GM23338 (cell line): ENCODE data around the gene RBCK1. TPM values are rescaled to one million over a fixed set of nuclear protein-coding genes. Genes with fewer than 3 reads are reported as not detected.
"Not testable (repeated sequence)": the region's sequence is repeated elsewhere in the genome, so short reads cannot be mapped to it uniquely, and the experiment has no call there.

Experiments used
- ATAC-seq: fragments of 200-7000 bp; cut with Tn5 transposase; 3 replicates; pipeline ENCODE4 v1.9.1; 2020
- DNase-seq: peaks from one replicate; pipeline ENCODE4 v3.0.0-alpha.2; 2015; ENCODE audit warnings: low spot score
- H2AFZ ChIP-seq: fragments of 200-600 bp; sonication (generic); 2 replicates; pipeline ENCODE4 v1.8.0; 2016; ENCODE audit warnings: antibody characterized with exemption, mild to moderate bottlenecking, moderate library complexity
- H3F3A ChIP-seq: fragments of 200-600 bp; sonication (generic); replicated peaks from 2 replicates; pipeline ENCODE4 v1.8.0; 2017; ENCODE audit warnings: antibody characterized with exemption, mixed run types, low read depth
- H3K27ac ChIP-seq: fragments of 200-600 bp; sonication (generic); 2 replicates; pipeline ENCODE4 v1.6.1; 2016; ENCODE audit warnings: low read depth
- H3K27me3 ChIP-seq: fragments of 200-600 bp; sonication (generic); 2 replicates; pipeline ENCODE4 v1.8.0; 2016; ENCODE audit warnings: mild to moderate bottlenecking, mixed run types, moderate library complexity; ENCODE audit not compliant: insufficient read depth
- H3K36me3 ChIP-seq: fragments of 200-600 bp; sonication (generic); 2 replicates; pipeline ENCODE4 v1.8.0; 2016; ENCODE audit warnings: mild to moderate bottlenecking; ENCODE audit not compliant: insufficient read depth
- H3K4me1 ChIP-seq: fragments of 200-600 bp; sonication (generic); 2 replicates; pipeline ENCODE4 v1.8.0; 2016; ENCODE audit warnings: mild to moderate bottlenecking, moderate library complexity; ENCODE audit not compliant: insufficient read depth
- H3K4me2 ChIP-seq: fragments of 200-600 bp; sonication (generic); 2 replicates; pipeline ENCODE4 v1.7.1; 2017; ENCODE audit warnings: mixed run types
- H3K4me3 ChIP-seq: fragments of 200-600 bp; sonication (generic); 2 replicates; pipeline ENCODE4 v1.6.1; 2016; ENCODE audit warnings: mixed run types
- H3K79me2 ChIP-seq: fragments of 200-600 bp; sonication (generic); replicated peaks from 2 replicates; pipeline ENCODE4 v1.8.0; 2017; ENCODE audit warnings: mild to moderate bottlenecking; ENCODE audit not compliant: insufficient read depth
- H3K9me2 ChIP-seq: fragments of 200-600 bp; sonication (generic); 2 replicates; pipeline ENCODE4 v1.8.0; 2017; ENCODE audit not compliant: insufficient read depth
- H4K20me1 ChIP-seq: fragments of 200-600 bp; sonication (generic); replicated peaks from 2 replicates; pipeline ENCODE4 v1.8.0; 2017; ENCODE audit warnings: mild to moderate bottlenecking; ENCODE audit not compliant: insufficient read depth
- H3K27ac Mint-ChIP-seq: 2 replicates; pipeline ENCODE4 v1.8.0; 2020; ENCODE audit warnings: inconsistent platforms, mild to moderate bottlenecking, moderate library complexity, mixed read lengths
- H3K27me3 Mint-ChIP-seq: 3 replicates; pipeline ENCODE4 v1.8.0; 2022; ENCODE audit warnings: low read depth, mild to moderate bottlenecking, moderate library complexity, mixed read lengths, inconsistent platforms; ENCODE audit not compliant: insufficient read depth, poor library complexity
- H3K36me3 Mint-ChIP-seq: 3 replicates; pipeline ENCODE4 v1.8.0; 2021; ENCODE audit warnings: low read depth, mild to moderate bottlenecking, inconsistent platforms, moderate library complexity, mixed read lengths
- H3K4me1 Mint-ChIP-seq: 3 replicates; pipeline ENCODE4 v1.8.0; 2020; ENCODE audit warnings: mild to moderate bottlenecking, inconsistent platforms, mixed read lengths
- H3K4me3 Mint-ChIP-seq: 3 replicates; pipeline ENCODE4 v1.8.0; 2021; ENCODE audit warnings: moderate library complexity, mild to moderate bottlenecking, inconsistent platforms, mixed read lengths
- H3K9me3 Mint-ChIP-seq: 3 replicates; pipeline ENCODE4 v1.8.0; 2020; ENCODE audit warnings: moderate library complexity, mild to moderate bottlenecking, inconsistent platforms, mixed read lengths
- CREB1 ChIP-seq: fragments of 250-450 bp; sonication (Bioruptor Pico); IDR thresholded peaks from 2 replicates; pipeline ENCODE4 v1.5.0; 2020; ENCODE audit warnings: low read depth, mild to moderate bottlenecking, moderate library complexity
- EZH2 ChIP-seq: fragments of 200-600 bp; sonication (generic); IDR thresholded peaks from one replicate; pipeline ENCODE4 v1.8.0; 2017; ENCODE audit warnings: antibody characterized with exemption, mild to moderate bottlenecking, low read depth; ENCODE audit not compliant: unreplicated experiment
- EZH2phosphoT487 ChIP-seq: fragments of 200-600 bp; sonication (generic); IDR thresholded peaks from one replicate; pipeline ENCODE4 v1.8.1; 2018; ENCODE audit warnings: antibody characterized with exemption; ENCODE audit not compliant: unreplicated experiment
- JUNB ChIP-seq: IDR thresholded peaks from one replicate; pipeline ENCODE4 v1.6.1; 2016; ENCODE audit warnings: antibody characterized with exemption; ENCODE audit not compliant: unreplicated experiment
- POLR2AphosphoS5 ChIP-seq: IDR thresholded peaks from 2 replicates; pipeline ENCODE4 v1.6.1; 2016; ENCODE audit warnings: antibody characterized with exemption, low read depth
- STAT1 ChIP-seq: IDR thresholded peaks from one replicate; pipeline ENCODE4 v1.6.1; 2016; ENCODE audit warnings: antibody characterized with exemption; ENCODE audit not compliant: unreplicated experiment
- ZNF331 ChIP-seq: fragments of 250-450 bp; sonication (Bioruptor Pico); IDR thresholded peaks from 2 replicates; pipeline ENCODE4 v1.5.0; 2020; ENCODE audit warnings: low read depth, mild to moderate bottlenecking, moderate library complexity
- polyA plus RNA-seq: library from polyadenylated mRNA; unstranded; fragments of >200 nt; fragmentation: Nextera tagmentation; extraction: Ambion mirVana; gene quantifications from 2 replicates; pipeline ENCODE4 v1.2.1, GENCODE V29; 2016
- total RNA-seq: library from RNA; depleted of rRNA; stranded (reverse); fragments of >200 nt; shearing (Covaris generic); gene quantifications from 2 replicates; pipeline ENCODE4 v1.2.3, GENCODE V29; 2014
- TF ChIP-seq, protein P1 (sequence below): IDR thresholded peaks from 2 replicates; pipeline ENCODE4 v1.6.1; 2016; ENCODE audit warnings: antibody characterized with exemption
- TF ChIP-seq, protein P2 (sequence below): IDR thresholded peaks from one replicate; pipeline ENCODE4 v1.6.1; 2018; ENCODE audit warnings: antibody characterized with exemption; ENCODE audit not compliant: unreplicated experiment
- TF ChIP-seq, protein P3 (sequence below), 2 experiments: fragments of 200-600 bp in 1 of 2; sonication (generic) in 1 of 2; conservative IDR thresholded peaks; 2 replicates each; pipeline versions ENCODE4 v1.5.1 to v1.6.1; 2016 to 2017; ENCODE audit warnings: antibody characterized with exemption in 2 of 2, low read depth in 2 of 2, mild to moderate bottlenecking in 2 of 2, moderate library complexity in 1 of 2

Gene RBCK1
- total and polyA plus RNA-seq, 2 experiments from 2014 or later = 52.6 to 56.8 TPM

DNA sequence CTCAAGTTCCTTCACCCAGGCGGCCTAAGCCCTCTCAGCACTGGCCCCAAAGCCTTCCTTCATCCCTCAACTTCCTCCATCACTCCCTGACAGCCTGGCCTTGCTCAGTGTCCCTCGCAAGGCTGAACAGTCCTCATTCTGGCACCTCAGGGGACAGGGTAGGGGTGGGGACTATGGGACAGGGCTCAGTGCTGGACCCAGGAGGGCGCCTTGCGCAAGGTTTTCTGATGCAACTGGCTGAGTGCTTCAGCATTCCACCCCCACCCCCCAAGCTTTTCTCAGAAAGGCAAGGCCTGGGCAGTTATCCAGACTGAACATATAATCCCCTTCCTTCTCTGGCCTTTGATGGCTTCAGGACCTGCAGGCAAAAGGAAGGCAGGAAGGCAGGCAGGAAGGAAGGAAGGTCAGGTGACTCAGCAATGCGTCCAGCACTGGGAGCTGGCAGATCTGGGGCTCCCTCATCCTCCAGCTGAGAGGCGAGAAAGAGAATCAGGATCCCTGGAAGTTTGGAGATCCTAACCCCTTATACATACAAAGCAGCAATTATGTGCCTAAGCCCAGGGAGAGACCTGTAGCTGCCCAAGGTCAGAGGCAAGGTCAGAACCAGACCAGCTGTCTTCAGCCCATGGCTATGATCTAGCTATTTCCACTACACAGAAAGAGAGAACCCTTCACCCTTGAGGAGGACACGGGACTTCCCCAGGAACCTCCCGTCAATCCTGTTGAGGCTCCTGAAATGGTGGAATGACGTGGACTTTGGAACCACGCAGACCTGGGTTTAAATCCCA lies 36.1 kb upstream of the RBCK1 start:
- H3K36me3 Mint-ChIP-seq = no peaks in the 10 kb centered on the region
- no peaks in the 10 kb centered on the region for H3K27me3 ChIP-seq
- no peaks in the 10 kb centered on the region for H3K9me2 ChIP-seq
- no peak overlapping the region for H3K4me3 ChIP-seq
- no peaks in the 10 kb centered on the region; the same call in 1 of the 2 replicates for H3K4me1 ChIP-seq
- no peaks in the 10 kb centered on the region for H3K36me3 ChIP-seq
- H4K20me1 ChIP-seq = no peaks in the 10 kb centered on the region
- no peaks in the 10 kb centered on the region for H3F3A ChIP-seq
- peak; percentile 39 for ATAC-seq
- peak overlapping the region; percentile 63 for H3K27ac Mint-ChIP-seq
- no peak for DNase-seq
- H3K9me3 Mint-ChIP-seq = no peaks in the 10 kb centered on the region; the same call in 2 of the 3 replicates
- no peak overlapping the region for H3K4me3 Mint-ChIP-seq
- H3K27ac ChIP-seq = no peak overlapping the region
- H3K79me2 ChIP-seq = no peaks in the 10 kb centered on the region
- peaks cover 20% of the 10 kb centered on the region for H3K4me1 Mint-ChIP-seq
- peaks cover 9% of the 10 kb centered on the region for H3K27me3 Mint-ChIP-seq
- TF ChIP-seq EZH2phosphoT487 (no peak), EZH2 (no peak), CREB1 (CRISPR knock-in tag) (no peak), ZNF331 (CRISPR knock-in tag) (no peak), POLR2AphosphoS5 (no peak), STAT1 (no peak), JUNB (no peak)
- TF ChIP-seq, protein P1, sequence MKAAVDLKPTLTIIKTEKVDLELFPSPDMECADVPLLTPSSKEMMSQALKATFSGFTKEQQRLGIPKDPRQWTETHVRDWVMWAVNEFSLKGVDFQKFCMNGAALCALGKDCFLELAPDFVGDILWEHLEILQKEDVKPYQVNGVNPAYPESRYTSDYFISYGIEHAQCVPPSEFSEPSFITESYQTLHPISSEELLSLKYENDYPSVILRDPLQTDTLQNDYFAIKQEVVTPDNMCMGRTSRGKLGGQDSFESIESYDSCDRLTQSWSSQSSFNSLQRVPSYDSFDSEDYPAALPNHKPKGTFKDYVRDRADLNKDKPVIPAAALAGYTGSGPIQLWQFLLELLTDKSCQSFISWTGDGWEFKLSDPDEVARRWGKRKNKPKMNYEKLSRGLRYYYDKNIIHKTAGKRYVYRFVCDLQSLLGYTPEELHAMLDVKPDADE = no peak
- TF ChIP-seq, protein P2, sequence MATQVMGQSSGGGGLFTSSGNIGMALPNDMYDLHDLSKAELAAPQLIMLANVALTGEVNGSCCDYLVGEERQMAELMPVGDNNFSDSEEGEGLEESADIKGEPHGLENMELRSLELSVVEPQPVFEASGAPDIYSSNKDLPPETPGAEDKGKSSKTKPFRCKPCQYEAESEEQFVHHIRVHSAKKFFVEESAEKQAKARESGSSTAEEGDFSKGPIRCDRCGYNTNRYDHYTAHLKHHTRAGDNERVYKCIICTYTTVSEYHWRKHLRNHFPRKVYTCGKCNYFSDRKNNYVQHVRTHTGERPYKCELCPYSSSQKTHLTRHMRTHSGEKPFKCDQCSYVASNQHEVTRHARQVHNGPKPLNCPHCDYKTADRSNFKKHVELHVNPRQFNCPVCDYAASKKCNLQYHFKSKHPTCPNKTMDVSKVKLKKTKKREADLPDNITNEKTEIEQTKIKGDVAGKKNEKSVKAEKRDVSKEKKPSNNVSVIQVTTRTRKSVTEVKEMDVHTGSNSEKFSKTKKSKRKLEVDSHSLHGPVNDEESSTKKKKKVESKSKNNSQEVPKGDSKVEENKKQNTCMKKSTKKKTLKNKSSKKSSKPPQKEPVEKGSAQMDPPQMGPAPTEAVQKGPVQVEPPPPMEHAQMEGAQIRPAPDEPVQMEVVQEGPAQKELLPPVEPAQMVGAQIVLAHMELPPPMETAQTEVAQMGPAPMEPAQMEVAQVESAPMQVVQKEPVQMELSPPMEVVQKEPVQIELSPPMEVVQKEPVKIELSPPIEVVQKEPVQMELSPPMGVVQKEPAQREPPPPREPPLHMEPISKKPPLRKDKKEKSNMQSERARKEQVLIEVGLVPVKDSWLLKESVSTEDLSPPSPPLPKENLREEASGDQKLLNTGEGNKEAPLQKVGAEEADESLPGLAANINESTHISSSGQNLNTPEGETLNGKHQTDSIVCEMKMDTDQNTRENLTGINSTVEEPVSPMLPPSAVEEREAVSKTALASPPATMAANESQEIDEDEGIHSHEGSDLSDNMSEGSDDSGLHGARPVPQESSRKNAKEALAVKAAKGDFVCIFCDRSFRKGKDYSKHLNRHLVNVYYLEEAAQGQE = no peak
- TF ChIP-seq, protein P3, sequence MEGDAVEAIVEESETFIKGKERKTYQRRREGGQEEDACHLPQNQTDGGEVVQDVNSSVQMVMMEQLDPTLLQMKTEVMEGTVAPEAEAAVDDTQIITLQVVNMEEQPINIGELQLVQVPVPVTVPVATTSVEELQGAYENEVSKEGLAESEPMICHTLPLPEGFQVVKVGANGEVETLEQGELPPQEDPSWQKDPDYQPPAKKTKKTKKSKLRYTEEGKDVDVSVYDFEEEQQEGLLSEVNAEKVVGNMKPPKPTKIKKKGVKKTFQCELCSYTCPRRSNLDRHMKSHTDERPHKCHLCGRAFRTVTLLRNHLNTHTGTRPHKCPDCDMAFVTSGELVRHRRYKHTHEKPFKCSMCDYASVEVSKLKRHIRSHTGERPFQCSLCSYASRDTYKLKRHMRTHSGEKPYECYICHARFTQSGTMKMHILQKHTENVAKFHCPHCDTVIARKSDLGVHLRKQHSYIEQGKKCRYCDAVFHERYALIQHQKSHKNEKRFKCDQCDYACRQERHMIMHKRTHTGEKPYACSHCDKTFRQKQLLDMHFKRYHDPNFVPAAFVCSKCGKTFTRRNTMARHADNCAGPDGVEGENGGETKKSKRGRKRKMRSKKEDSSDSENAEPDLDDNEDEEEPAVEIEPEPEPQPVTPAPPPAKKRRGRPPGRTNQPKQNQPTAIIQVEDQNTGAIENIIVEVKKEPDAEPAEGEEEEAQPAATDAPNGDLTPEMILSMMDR (conservative IDR thresholded peaks at IDR 0.05; ENCODE audit: low read depth in 2 of 2) = no peak
- no peak overlapping the region for H3K4me2 ChIP-seq
- peak overlapping the region; percentile 96 for H2AFZ ChIP-seq

DNA sequence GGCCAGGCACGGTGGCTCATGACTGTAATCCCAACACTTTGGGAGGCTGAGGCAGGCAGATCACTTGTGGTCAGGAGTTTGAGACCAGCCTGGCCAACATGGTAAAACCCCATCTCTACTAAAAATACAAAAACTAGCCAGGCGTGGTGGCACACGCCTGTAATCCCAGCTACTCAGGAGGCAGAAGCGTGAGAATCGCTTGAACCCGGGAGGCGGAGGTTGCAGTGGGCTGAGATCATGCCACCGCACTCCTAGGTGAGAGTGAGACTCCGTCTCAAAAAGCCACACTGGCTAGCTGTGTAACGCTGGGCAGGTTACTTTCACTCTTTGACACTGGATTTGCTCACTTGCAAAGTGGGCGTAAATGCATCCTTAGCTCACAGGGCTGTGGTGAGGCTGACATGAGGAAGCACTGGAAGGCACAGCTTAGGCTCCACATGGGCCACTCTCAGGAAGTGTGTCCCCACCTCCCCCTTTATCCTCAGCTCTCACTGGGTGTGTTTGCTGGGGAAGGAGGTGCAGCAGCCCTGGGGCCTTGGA lies 35.5 kb upstream of the RBCK1 start:
- H4K20me1 ChIP-seq, H3K4me3 ChIP-seq, H3K27ac Mint-ChIP-seq, H3K36me3 Mint-ChIP-seq, H3F3A ChIP-seq, H3K79me2 ChIP-seq, ATAC-seq, H3K4me3 Mint-ChIP-seq, H3K27me3 Mint-ChIP-seq, H3K9me2 ChIP-seq, H3K27ac ChIP-seq, H3K4me1 ChIP-seq, DNase-seq, H3K4me2 ChIP-seq, H3K9me3 Mint-ChIP-seq, H3K36me3 ChIP-seq, H3K27me3 ChIP-seq: not testable (repeated sequence)
- peak overlapping the region; percentile 96 for H2AFZ ChIP-seq
- peaks cover 20% of the 10 kb centered on the region for H3K4me1 Mint-ChIP-seq
